ENCODE measurements around the gene CAMK1D. TPM values are rescaled to one million over a fixed set of nuclear protein-coding genes. Genes with fewer than 3 reads are reported as not detected.

Gene CAMK1D
- total and polyA plus RNA-seq, 10 of the 15 experiments (the other 5 are each of a cell fraction or from before 2014, with no cell fraction given) = 2.1 to 35.5 (median 14.7) TPM

GRCh38 chr10:12348870-12349628 lies at the start of gene CAMK1D (continued):
- TF ChIP-seq ZBTB40 (IDR thresholded peaks at IDR 0.05; ENCODE audit: borderline replicate concordance) (no peak), SMAD1 (IDR thresholded peaks at IDR 0.05; ENCODE audit: low read depth, partially characterized antibody) (no peak), SIN3A (IDR thresholded peaks at IDR 0.05; ENCODE audit: low read depth, low read length) (no peak; the same call in 1 of the 2 replicates), BMI1 (IDR thresholded peaks at IDR 0.05; ENCODE audit: borderline replicate concordance) (peak; percentile 42; the same call in 1 of the 2 replicates), KLF5 (IDR thresholded peaks at IDR 0.05; ENCODE audit: partially characterized antibody) (no peak), ETV6 (conservative IDR thresholded peaks at IDR 0.05 in 1 of 2, IDR thresholded peaks at IDR 0.05 in 1 of 2; ENCODE audit: borderline replicate concordance in 1 of 2, low read depth in 1 of 2) (peak in 1 of 2 experiments; percentile 80; a peak in 1 of 4 replicates), BHLHE40 (IDR thresholded peaks at IDR 0.05; ENCODE audit: borderline replicate concordance in 1 of 2, low read depth in 2 of 2, low read length in 1 of 2) (peak; percentile 54 to 84), EGR1 (IDR thresholded peaks at IDR 0.05; ENCODE audit: borderline replicate concordance in 1 of 2, low read depth in 2 of 2, low read length in 2 of 2) (peak in 1 of 2 experiments; percentile 11; a peak in 1 of 3 replicates), POLR2A (IDR thresholded peaks at IDR 0.05; ENCODE audit: low read depth, low read length) (peak; percentile 85), RFX5 (IDR thresholded peaks at IDR 0.05; ENCODE audit: low read depth, low read length) (no peak), JUND (IDR thresholded peaks at IDR 0.05; ENCODE audit: low read depth, low read length) (no peak), SMAD5 (IDR thresholded peaks at IDR 0.05; ENCODE audit: low read depth) (no peak), SREBF1 (IDR thresholded peaks at IDR 0.05; ENCODE audit: low read length) (no peak), STAT3 (IDR thresholded peaks at IDR 0.05; ENCODE audit: low read depth, low read length) (no peak), SIX5 (IDR thresholded peaks at IDR 0.05; ENCODE audit: low read depth, low read length, severe bottlenecking) (no peak), NBN (IDR thresholded peaks at IDR 0.05) (0 out of 2 replicates have a peak, but pooled peaks have one; percentile 40), ZBTB11 (CRISPR knock-in tag; IDR thresholded peaks at IDR 0.05) (no peak), KDM1A (IDR thresholded peaks at IDR 0.05; ENCODE audit: borderline replicate concordance) (no peak), RELB (IDR thresholded peaks at IDR 0.05; ENCODE audit: low read depth) (no peak), TAF1 (IDR thresholded peaks at IDR 0.05; ENCODE audit: borderline replicate concordance, low read depth, low read length) (0 out of 2 replicates have a peak, but pooled peaks have one; percentile 10), MEF2B (IDR thresholded peaks at IDR 0.05; ENCODE audit: partially characterized antibody, poor library complexity, severe bottlenecking) (peak; percentile 28)

All from GM12878 (cell line).